ENCODE measurements around the gene CARMIL3. TPM values are rescaled to one million over a fixed set of nuclear protein-coding genes. Genes with fewer than 3 reads are reported as not detected.

Gene CARMIL3
- total RNA-seq, 1 donor from 2014 or later, result 3.9 TPM

DNA sequence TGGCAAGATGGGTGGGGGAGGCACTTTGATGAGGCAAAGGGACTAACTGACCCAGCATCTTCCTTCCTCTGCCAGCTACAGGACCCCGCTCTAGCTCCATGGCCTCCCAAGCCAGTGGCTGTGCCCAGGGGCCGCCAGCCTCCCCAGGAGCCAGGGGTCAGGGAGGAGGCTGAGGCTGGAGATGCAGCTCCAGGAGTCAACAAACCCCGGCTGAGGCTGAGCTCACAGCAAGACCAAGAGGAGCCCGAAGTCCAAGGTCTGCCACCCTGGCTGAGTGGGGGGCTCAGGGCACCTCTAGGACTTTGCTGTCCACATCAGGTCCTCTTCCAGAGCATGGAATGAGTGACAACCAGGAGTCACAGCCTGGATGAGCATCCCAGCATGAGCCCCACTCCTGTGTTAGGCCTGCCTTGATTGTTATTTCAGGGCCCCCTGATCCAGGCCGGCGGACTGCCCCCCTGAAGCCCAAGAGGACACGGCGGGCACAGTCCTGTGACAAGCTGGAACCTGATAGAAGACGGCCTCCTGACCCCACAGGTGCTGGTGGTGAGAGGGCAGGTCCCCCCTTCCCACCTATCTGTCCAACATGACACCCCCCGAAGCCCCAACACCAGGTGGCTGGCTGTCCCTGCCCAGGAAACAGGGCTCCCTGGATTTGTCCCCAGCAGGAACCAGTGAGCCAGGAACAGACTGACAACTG lies 17.1 kb downstream of the CARMIL3 start:
- H3K36me3 Mint-ChIP-seq (ENCODE audit: low read depth), result no peaks in the 10 kb centered on the region
- intact Hi-C loops (cut with micrococcal nuclease), result no loop called here
- no peaks in the 10 kb centered on the region for H3K4me1 Mint-ChIP-seq
- ChIA-PET CTCF (interaction anchor here (1.1 kb wide), 1 partner anchor 11 kb away, joined by 4 read pairs; no protein-coding TSS in a partner anchor), POLR2A (no interaction called here)
- no peak overlapping the region for H3K4me3 Mint-ChIP-seq
- DNase-seq (no peak), ATAC-seq (ENCODE audit: low read depth) (no peak)
- H3K27me3 Mint-ChIP-seq, result no peaks in the 10 kb centered on the region
- TF ChIP-seq, protein P1, sequence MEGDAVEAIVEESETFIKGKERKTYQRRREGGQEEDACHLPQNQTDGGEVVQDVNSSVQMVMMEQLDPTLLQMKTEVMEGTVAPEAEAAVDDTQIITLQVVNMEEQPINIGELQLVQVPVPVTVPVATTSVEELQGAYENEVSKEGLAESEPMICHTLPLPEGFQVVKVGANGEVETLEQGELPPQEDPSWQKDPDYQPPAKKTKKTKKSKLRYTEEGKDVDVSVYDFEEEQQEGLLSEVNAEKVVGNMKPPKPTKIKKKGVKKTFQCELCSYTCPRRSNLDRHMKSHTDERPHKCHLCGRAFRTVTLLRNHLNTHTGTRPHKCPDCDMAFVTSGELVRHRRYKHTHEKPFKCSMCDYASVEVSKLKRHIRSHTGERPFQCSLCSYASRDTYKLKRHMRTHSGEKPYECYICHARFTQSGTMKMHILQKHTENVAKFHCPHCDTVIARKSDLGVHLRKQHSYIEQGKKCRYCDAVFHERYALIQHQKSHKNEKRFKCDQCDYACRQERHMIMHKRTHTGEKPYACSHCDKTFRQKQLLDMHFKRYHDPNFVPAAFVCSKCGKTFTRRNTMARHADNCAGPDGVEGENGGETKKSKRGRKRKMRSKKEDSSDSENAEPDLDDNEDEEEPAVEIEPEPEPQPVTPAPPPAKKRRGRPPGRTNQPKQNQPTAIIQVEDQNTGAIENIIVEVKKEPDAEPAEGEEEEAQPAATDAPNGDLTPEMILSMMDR (IDR thresholded peaks at IDR 0.05), result no peak
- no peak overlapping the region for H3K27ac Mint-ChIP-seq
- H3K9me3 Mint-ChIP-seq, result no peaks in the 10 kb centered on the region

DNA sequence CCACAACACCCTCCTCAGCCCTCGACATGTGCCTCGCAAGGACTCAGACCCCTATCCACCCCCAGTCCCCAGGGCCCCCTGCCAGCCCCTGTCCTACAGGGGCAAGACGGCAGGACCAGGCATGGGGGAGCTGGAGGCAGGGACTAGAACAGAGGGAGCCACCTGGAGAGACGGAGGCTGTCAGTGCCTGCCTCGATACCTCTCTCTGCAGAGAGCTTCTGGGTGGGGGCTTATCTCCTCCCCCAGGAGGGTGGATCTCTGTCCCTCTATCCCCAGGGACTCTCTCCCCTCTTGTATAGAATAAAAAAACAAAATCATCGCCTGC lies 17.6 kb downstream of the CARMIL3 start:
- Mint-ChIP-seq H3K4me3 (no peak overlapping the region), H3K4me1 (no peaks in the 10 kb centered on the region), H3K9me3 (no peaks in the 10 kb centered on the region), H3K36me3 (ENCODE audit: low read depth) (no peaks in the 10 kb centered on the region), H3K27ac (no peak overlapping the region), H3K27me3 (no peaks in the 10 kb centered on the region)
- ChIA-PET CTCF (interaction anchor here (1.1 kb wide), 1 partner anchor 11 kb away, joined by 4 read pairs; no protein-coding TSS in a partner anchor), POLR2A (no interaction called here)
- no peak for ATAC-seq (ENCODE audit: low read depth)
- intact Hi-C loops (cut with micrococcal nuclease), result no loop called here
- DNase-seq, result no peak
- TF ChIP-seq, protein P1 (IDR thresholded peaks at IDR 0.05), result no peak

DNA sequence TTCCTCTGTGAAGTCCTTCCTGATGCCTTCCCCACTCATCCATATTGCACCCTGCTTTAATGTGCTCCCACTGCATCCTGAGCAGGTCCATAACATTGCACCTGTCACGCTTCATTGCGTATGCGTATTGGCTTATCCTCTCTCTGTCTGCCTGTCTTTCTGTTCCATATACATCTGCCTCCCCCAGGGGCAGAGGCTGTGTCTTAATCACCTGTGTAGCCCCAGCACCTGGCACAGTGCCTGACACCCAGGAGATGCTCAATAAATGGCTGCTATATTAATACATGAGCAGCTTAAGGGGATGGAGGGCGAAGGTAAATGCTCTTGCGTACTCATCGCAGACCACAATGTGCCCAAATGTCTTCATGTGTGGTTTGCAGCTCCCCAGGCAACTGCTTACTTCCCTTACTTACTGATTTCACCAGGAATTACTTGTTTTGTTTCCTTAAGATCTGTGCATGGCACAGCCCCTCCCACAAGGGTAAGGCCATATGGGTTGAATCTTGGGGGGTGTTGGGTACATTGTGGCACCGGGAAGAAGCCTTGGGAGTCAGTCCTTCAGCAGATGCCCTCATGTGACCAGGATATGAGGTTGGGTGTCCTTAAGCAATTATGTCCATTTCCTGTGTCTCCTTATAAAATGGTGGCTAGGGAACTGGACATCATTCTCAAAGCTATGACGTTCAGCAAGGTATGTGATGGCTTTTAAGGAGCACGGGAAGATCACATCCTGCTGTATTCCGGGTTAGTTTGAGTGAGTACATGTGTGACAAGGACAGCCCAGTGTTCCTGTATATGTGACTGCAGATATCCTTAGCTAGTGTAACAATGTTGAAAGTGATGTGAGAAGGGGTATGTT lies 18.7 kb downstream of the CARMIL3 start:
- H3K27me3 Mint-ChIP-seq, result no peaks in the 10 kb centered on the region
- ChIA-PET CTCF (interaction anchor here (1.1 kb wide), 1 partner anchor 12 kb away, joined by 4 read pairs; no protein-coding TSS in a partner anchor), POLR2A (interaction anchor here (0.8 kb wide), 1 partner anchor 10 kb away, joined by 3 read pairs; no protein-coding TSS in a partner anchor)
- DNase-seq (no peak), ATAC-seq (ENCODE audit: low read depth) (no peak)
- no peak overlapping the region for H3K4me3 Mint-ChIP-seq
- intact Hi-C loops (cut with micrococcal nuclease), result no loop called here
- no peaks in the 10 kb centered on the region for H3K9me3 Mint-ChIP-seq
- no peak overlapping the region for H3K27ac Mint-ChIP-seq
- peaks cover 8% of the 10 kb centered on the region for H3K4me1 Mint-ChIP-seq
- TF ChIP-seq, protein P1 (IDR thresholded peaks at IDR 0.05), result no peak
- H3K36me3 Mint-ChIP-seq (ENCODE audit: low read depth), result no peaks in the 10 kb centered on the region

DNA sequence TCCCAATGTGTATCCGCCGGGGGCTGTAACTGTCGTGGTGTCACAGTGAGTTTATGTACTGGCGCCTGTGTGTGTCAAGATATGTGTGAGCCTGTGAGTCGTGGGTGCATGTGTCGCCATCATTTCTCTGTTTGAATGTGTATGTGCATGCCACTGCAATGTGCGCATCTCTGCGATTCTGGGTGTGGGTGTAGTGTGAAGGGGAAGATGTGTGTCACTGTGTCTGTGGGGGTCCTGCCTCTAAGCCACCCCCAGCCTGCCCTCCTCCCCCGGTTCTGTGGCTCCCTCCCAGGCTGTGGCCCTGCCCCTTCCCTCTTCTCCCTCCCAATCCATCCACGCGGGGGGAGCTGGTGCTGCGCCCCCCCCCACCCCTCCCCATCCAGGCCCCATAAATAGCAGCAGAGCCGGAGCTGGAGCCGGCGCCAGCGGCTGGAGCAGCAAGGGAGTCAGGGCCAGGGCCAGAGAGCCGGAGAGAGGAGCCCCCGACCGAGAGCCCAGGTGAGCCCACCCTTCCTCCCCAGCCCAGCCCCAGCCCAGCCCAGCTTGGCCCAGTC lies 19.4 kb downstream of the CARMIL3 start, which contains the start of gene CPNE6:
TSS of gene CPNE6 (plus strand) at position 419 of the 554 bp plus-strand sequence. CDS start 1,375 bp downstream, outside the sequence.
- Mint-ChIP-seq H3K4me1 (peaks cover 15% of the 10 kb centered on the region), H3K27me3 (no peaks in the 10 kb centered on the region), H3K9me3 (no peaks in the 10 kb centered on the region), H3K4me3 (no peak within 1 kb of the TSS), H3K36me3 (ENCODE audit: low read depth) (no peaks in the 10 kb centered on the region), H3K27ac (no peak within 1 kb of the TSS)
- no peak for ATAC-seq (ENCODE audit: low read depth)
- no peak for DNase-seq
- intact Hi-C loops (cut with micrococcal nuclease), result no loop called here
- TF ChIP-seq, protein P1 (IDR thresholded peaks at IDR 0.05), result no peak
- ChIA-PET CTCF (no interaction called here), POLR2A (no interaction called here)

Data from activated B cell treated with CpG ODN at 0.5 μM for 24 hours (primary cell).